Neural cell (in vitro differentiated cells): ENCODE measurements around the gene OR1F1. TPM values are rescaled to one million over a fixed set of nuclear protein-coding genes. Genes with fewer than 3 reads are reported as not detected.

ENCODE experiments used
- H2AFZ ChIP-seq: fragments of 200-600, 300-800 bp; sonication (generic), shearing (Covaris generic); 2 replicates; pipeline ENCODE4 v1.6.0; 2014; ENCODE audit warnings: low read depth, mild to moderate bottlenecking, antibody characterized with exemption, low read length, moderate library complexity
- H3F3A ChIP-seq: fragments of 200-600 bp; shearing (Covaris generic); 2 replicates; pipeline ENCODE4 v1.6.1; 2016; ENCODE audit warnings: mild to moderate bottlenecking, moderate library complexity, mixed read lengths, antibody characterized with exemption, low read length; ENCODE audit not compliant: insufficient read depth, poor library complexity, severe bottlenecking
- H3K27ac ChIP-seq: fragments of 200-600, 300-800 bp; sonication (generic), shearing (Covaris generic); 2 replicates; pipeline ENCODE4 v1.5.1; 2014; ENCODE audit warnings: mild to moderate bottlenecking, low read length, moderate library complexity
- H3K27me3 ChIP-seq: fragments of 300-800, 200-600 bp; sonication (generic), shearing (Covaris generic); 2 replicates; pipeline ENCODE4 v1.6.0; 2014; ENCODE audit warnings: mild to moderate bottlenecking, low read depth, low read length, moderate library complexity; ENCODE audit not compliant: insufficient read depth
- H3K36me3 ChIP-seq: fragments of 300-800, 200-600 bp; sonication (generic), shearing (Covaris generic); 2 replicates; pipeline ENCODE4 v1.5.1; 2014; ENCODE audit warnings: mild to moderate bottlenecking, antibody characterized with exemption, low read length, moderate library complexity; ENCODE audit not compliant: insufficient read depth
- H3K4me2 ChIP-seq: fragments of 300-800, 200-600 bp; sonication (generic), shearing (Covaris generic); 2 replicates; pipeline ENCODE4 v1.6.0; 2014; ENCODE audit warnings: mild to moderate bottlenecking, low read length
- H3K4me3 ChIP-seq: fragments of 300-800, 200-600 bp; sonication (generic), shearing (Covaris generic); 2 replicates; pipeline ENCODE4 v1.5.1; 2014; ENCODE audit warnings: mild to moderate bottlenecking, low read length, moderate library complexity
- H3K79me2 ChIP-seq: fragments of 200-600 bp; shearing (Covaris generic); replicated peaks from 2 replicates; pipeline ENCODE4 v1.6.0; 2014; ENCODE audit warnings: mild to moderate bottlenecking, low read length, moderate library complexity; ENCODE audit not compliant: insufficient read depth
- H3K9ac ChIP-seq: fragments of 300-800, 200-600 bp; sonication (generic), shearing (Covaris generic); 2 replicates; pipeline ENCODE4 v1.6.1; 2016; ENCODE audit warnings: mild to moderate bottlenecking, low read length, mixed read lengths
- H3K9me2 ChIP-seq: fragments of 200-600 bp; shearing (Covaris generic); 2 replicates; pipeline ENCODE4 v1.6.1; 2016; ENCODE audit warnings: mild to moderate bottlenecking, low read length, mixed read lengths; ENCODE audit not compliant: insufficient read depth
- H3K9me3 ChIP-seq: fragments of 200-600, 300-800 bp; sonication (generic), shearing (Covaris generic); 2 replicates; pipeline ENCODE4 v1.6.1; 2016; ENCODE audit warnings: mild to moderate bottlenecking, mixed run types, low read length, moderate library complexity, mixed read lengths
- H4K20me1 ChIP-seq: fragments of 200-600 bp; shearing (Covaris generic); 2 replicates; pipeline ENCODE4 v1.6.1; 2016; ENCODE audit warnings: mild to moderate bottlenecking, mixed run types; ENCODE audit not compliant: insufficient read depth
- CTCF ChIP-seq: fragments of 450-650 bp; IDR thresholded peaks from 2 replicates; pipeline ENCODE4 v1.5.1; 2014; ENCODE audit warnings: antibody characterized with exemption, mild to moderate bottlenecking, moderate library complexity; ENCODE audit not compliant: poor library complexity, severe bottlenecking
- EP300 ChIP-seq: fragments of 450-650 bp; conservative IDR thresholded peaks from 2 replicates; pipeline ENCODE4 v1.6.1; 2014; ENCODE audit warnings: antibody characterized with exemption, mild to moderate bottlenecking, moderate library complexity; ENCODE audit not compliant: poor library complexity, severe bottlenecking
- EZH2 ChIP-seq: fragments of 200-600, 300-800 bp; shearing (Covaris generic), sonication (generic); IDR thresholded peaks from 2 replicates; pipeline ENCODE4 v1.6.1; 2014; ENCODE audit warnings: antibody characterized with exemption, low read length, borderline replicate concordance, mild to moderate bottlenecking; ENCODE audit not compliant: insufficient read depth, poor library complexity, severe bottlenecking
- MXI1 ChIP-seq: fragments of 450-650 bp; conservative IDR thresholded peaks from 2 replicates; pipeline ENCODE4 v1.6.1; 2014; ENCODE audit warnings: antibody characterized with exemption, mild to moderate bottlenecking; ENCODE audit not compliant: poor library complexity, severe bottlenecking
- POLR2AphosphoS5 ChIP-seq: IDR thresholded peaks from 2 replicates; pipeline ENCODE4 v1.6.1; 2012
- RAD21 ChIP-seq: fragments of 450-650 bp; conservative IDR thresholded peaks from 2 replicates; pipeline ENCODE4 v1.6.1; 2014; ENCODE audit warnings: antibody characterized with exemption, mild to moderate bottlenecking, moderate library complexity
- REST ChIP-seq: IDR thresholded peaks from 2 replicates; pipeline ENCODE4 v1.6.1; 2012; ENCODE audit warnings: borderline replicate concordance
- SMC3 ChIP-seq: fragments of 450-650 bp; conservative IDR thresholded peaks from 2 replicates; pipeline ENCODE4 v1.6.1; 2014; ENCODE audit warnings: antibody characterized with exemption, mild to moderate bottlenecking, moderate library complexity; ENCODE audit not compliant: poor library complexity
- TAF1 ChIP-seq: IDR thresholded peaks from 2 replicates; pipeline ENCODE4 v1.6.1; 2012; ENCODE audit warnings: low read depth
- polyA plus RNA-seq: library from polyadenylated mRNA; depleted of rRNA; stranded (reverse); fragments of >200 nt; gene quantifications from 2 replicates; pipeline ENCODE4 v1.2.3, GENCODE V29; 2014

Gene OR1F1
- polyA plus RNA-seq, 1 donor from 2014 or later, result 2.5 TPM

DNA sequence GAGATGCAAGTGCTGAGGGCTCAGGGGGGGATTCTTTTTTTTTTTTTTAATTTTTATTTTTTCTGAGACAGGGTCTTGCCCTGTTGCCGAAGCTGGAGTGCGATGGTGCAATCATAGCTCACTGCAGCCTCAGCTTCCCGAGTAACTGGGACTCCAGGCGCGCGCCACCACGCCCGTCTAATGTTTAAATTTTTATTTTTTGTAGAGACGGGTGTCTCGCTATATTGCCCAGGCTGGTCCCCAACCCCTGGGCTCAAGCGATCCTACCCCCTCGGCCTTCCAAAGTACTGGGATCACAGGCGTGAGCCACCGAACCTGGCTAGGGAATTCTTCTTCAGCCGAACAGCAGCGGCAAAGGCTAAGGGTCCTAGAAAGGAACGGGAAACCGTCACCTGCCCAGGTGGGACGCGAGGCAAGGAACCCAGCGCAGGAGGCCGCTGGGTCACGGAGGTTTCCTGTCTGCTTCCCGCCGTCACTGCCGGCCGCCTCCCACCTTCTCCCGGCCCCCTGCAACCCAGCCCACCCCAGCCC lies 13.3 kb upstream of the OR1F1 start:
- H2AFZ ChIP-seq, result no peak overlapping the region
- peaks cover 96% of the 10 kb centered on the region for H3K27me3 ChIP-seq
- H3K79me2 ChIP-seq, result no peaks in the 10 kb centered on the region
- no peaks in the 10 kb centered on the region for H4K20me1 ChIP-seq
- no peak overlapping the region for H3K9ac ChIP-seq
- no peaks in the 10 kb centered on the region for H3K36me3 ChIP-seq
- no peak overlapping the region for H3K4me3 ChIP-seq
- H3K9me3 ChIP-seq, result no peaks in the 10 kb centered on the region
- H3F3A ChIP-seq, result no peaks in the 10 kb centered on the region
- no peak for TF ChIP-seq TAF1
- no peak for TF ChIP-seq CTCF
- no peak for TF ChIP-seq RAD21
- TF ChIP-seq POLR2AphosphoS5, result no peak
- no peak for TF ChIP-seq MXI1
- TF ChIP-seq SMC3, result no peak
- TF ChIP-seq EP300, result no peak
- no peak for TF ChIP-seq REST
- TF ChIP-seq EZH2, result no peak
- no peak overlapping the region for H3K27ac ChIP-seq
- H3K9me2 ChIP-seq, result no peaks in the 10 kb centered on the region
- no peak overlapping the region for H3K4me2 ChIP-seq

- H3K4me2 ChIP-seq, result no peak overlapping the region
- H3K9ac ChIP-seq, result no peak overlapping the region
- no peak overlapping the region for H2AFZ ChIP-seq
These were observed 12.6 kb upstream of the OR1F1 start for GRCh38 chr16:3175157-3176093.

More at GRCh38 chr16:3175157-3176093, 12.6 kb upstream of the OR1F1 start:
- no peaks in the 10 kb centered on the region for H3F3A ChIP-seq
- H3K36me3 ChIP-seq, result no peaks in the 10 kb centered on the region
- H3K79me2 ChIP-seq, result no peaks in the 10 kb centered on the region
- TF ChIP-seq EP300 (no peak), POLR2AphosphoS5 (no peak), SMC3 (no peak), RAD21 (no peak), CTCF (no peak), EZH2 (no peak), REST (no peak), TAF1 (no peak), MXI1 (no peak)
- peaks cover 96% of the 10 kb centered on the region for H3K27me3 ChIP-seq
- no peaks in the 10 kb centered on the region for H4K20me1 ChIP-seq
- no peaks in the 10 kb centered on the region for H3K9me3 ChIP-seq
- no peaks in the 10 kb centered on the region for H3K9me2 ChIP-seq
- H3K4me3 ChIP-seq, result no peak overlapping the region
- no peak overlapping the region for H3K27ac ChIP-seq
